Stimulated activated CD4-positive, alpha-beta T cell treated with anti-CD3 and anti-CD28 coated beads, Interleukin-15, amount 100 ng/mL, for 48 hours (primary cell): Measurements from ENCODE around the gene INPP5D.
"Not testable (repeated sequence)": the region's sequence is repeated elsewhere in the genome, so short reads cannot be mapped to it uniquely, and the experiment has no call there.

ENCODE experiments used
- DNase-seq, 2 donors: peaks; one replicate each; pipeline ENCODE4 v3.0.0-alpha.2; 2020; ENCODE audit warnings: low read depth in 2 of 2

INPP5D gene

GRCh38 chr2:233117811-233118647 is 57.9 kb downstream of the INPP5D start:
- DNase-seq, result no peak

- DNase-seq, result no peak
Measured at GRCh38 chr2:233118648-233119000, 58.5 kb downstream of the INPP5D start.

GRCh38 chr2:233119123-233119522 is 59.0 kb downstream of the INPP5D start:
- no peak for DNase-seq

- no peak for DNase-seq
Measured at GRCh38 chr2:233119806-233120205, 59.7 kb downstream of the INPP5D start.

- DNase-seq, result no peak
Measured at GRCh38 chr2:233120459-233120858, 60.3 kb downstream of the INPP5D start.

GRCh38 chr2:233121856-233122255 is 61.7 kb downstream of the INPP5D start:
- no peak for DNase-seq

- no peak for DNase-seq
Measured at GRCh38 chr2:233122541-233122940, 62.4 kb downstream of the INPP5D start.

- DNase-seq, result not testable (repeated sequence)
Measured at GRCh38 chr2:233123576-233123975, 63.4 kb downstream of the INPP5D start.

GRCh38 chr2:233124421-233125080 is 64.4 kb downstream of the INPP5D start:
- no peak for DNase-seq

GRCh38 chr2:233125455-233126065 is 65.4 kb downstream of the INPP5D start:
- no peak for DNase-seq

GRCh38 chr2:233129351-233129978 is 69.3 kb downstream of the INPP5D start:
- DNase-seq, result no peak

GRCh38 chr2:233130024-233130423 is 69.9 kb downstream of the INPP5D start:
- no peak for DNase-seq

- no peak for DNase-seq
Measured at GRCh38 chr2:233130481-233131020, 70.4 kb downstream of the INPP5D start.

GRCh38 chr2:233131936-233132720 is 72.0 kb downstream of the INPP5D start:
- DNase-seq, result no peak

GRCh38 chr2:233133239-233133638 is 73.1 kb downstream of the INPP5D start:
- DNase-seq, result no peak

- no peak for DNase-seq
Measured at GRCh38 chr2:233135421-233135820, 75.3 kb downstream of the INPP5D start.

GRCh38 chr2:233137040-233137439 is 76.9 kb downstream of the INPP5D start:
- no peak for DNase-seq

GRCh38 chr2:233140077-233140585 is 80.0 kb downstream of the INPP5D start:
- no peak for DNase-seq

- no peak for DNase-seq
Measured at GRCh38 chr2:233140978-233141377, 80.8 kb downstream of the INPP5D start.

GRCh38 chr2:233141901-233142300 is 81.8 kb downstream of the INPP5D start:
- no peak for DNase-seq

GRCh38 chr2:233142355-233142897 is 82.3 kb downstream of the INPP5D start:
- DNase-seq, result no peak
